ENCODE measurements around the gene CDC5L.

- no peak for TF ChIP-seq CTCF (IDR thresholded peaks at IDR 0.05)
- TF ChIP-seq RXRA (IDR thresholded peaks at IDR 0.05; ENCODE audit: borderline replicate concordance, low read depth): no peak
- no peak for TF ChIP-seq POLR2AphosphoS5 (IDR thresholded peaks at IDR 0.05; ENCODE audit: low read depth, low read length)
- TF ChIP-seq ELF1 (IDR thresholded peaks at IDR 0.05): no peak
- no peak for TF ChIP-seq RFX5 (IDR thresholded peaks at IDR 0.05; ENCODE audit: low read length)
- TF ChIP-seq RAD21 (IDR thresholded peaks at IDR 0.05; ENCODE audit: low read length): no peak
- TF ChIP-seq, protein P1, sequence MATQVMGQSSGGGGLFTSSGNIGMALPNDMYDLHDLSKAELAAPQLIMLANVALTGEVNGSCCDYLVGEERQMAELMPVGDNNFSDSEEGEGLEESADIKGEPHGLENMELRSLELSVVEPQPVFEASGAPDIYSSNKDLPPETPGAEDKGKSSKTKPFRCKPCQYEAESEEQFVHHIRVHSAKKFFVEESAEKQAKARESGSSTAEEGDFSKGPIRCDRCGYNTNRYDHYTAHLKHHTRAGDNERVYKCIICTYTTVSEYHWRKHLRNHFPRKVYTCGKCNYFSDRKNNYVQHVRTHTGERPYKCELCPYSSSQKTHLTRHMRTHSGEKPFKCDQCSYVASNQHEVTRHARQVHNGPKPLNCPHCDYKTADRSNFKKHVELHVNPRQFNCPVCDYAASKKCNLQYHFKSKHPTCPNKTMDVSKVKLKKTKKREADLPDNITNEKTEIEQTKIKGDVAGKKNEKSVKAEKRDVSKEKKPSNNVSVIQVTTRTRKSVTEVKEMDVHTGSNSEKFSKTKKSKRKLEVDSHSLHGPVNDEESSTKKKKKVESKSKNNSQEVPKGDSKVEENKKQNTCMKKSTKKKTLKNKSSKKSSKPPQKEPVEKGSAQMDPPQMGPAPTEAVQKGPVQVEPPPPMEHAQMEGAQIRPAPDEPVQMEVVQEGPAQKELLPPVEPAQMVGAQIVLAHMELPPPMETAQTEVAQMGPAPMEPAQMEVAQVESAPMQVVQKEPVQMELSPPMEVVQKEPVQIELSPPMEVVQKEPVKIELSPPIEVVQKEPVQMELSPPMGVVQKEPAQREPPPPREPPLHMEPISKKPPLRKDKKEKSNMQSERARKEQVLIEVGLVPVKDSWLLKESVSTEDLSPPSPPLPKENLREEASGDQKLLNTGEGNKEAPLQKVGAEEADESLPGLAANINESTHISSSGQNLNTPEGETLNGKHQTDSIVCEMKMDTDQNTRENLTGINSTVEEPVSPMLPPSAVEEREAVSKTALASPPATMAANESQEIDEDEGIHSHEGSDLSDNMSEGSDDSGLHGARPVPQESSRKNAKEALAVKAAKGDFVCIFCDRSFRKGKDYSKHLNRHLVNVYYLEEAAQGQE (IDR thresholded peaks at IDR 0.05; ENCODE audit: low read depth, low read length): no peak
- TF ChIP-seq SIN3A (IDR thresholded peaks at IDR 0.05; ENCODE audit: borderline replicate concordance, low read depth, low read length): no peak
- TF ChIP-seq RCOR1 (IDR thresholded peaks at IDR 0.05; ENCODE audit: low read length): no peak
Observed at GRCh38 chr6:44442833-44443444, 55.4 kb downstream of the CDC5L start.

Data from SK-N-SH (cell line).